Activated B cell treated with CpG ODN at 0.5 μM for 24 hours (primary cell): ENCODE data around the gene BOLL. TPM values are rescaled to one million over a fixed set of nuclear protein-coding genes. Genes with fewer than 3 reads are reported as not detected.
"Not testable (repeated sequence)": the region's sequence is repeated elsewhere in the genome, so short reads cannot be mapped to it uniquely, and the experiment has no call there.

Source experiments
- ATAC-seq: fragments of 200-7000 bp; cut with Tn5 transposase; one replicate; pipeline ENCODE4 v1.10.0; 2021; ENCODE audit warnings: low read depth, mild to moderate bottlenecking, moderate library complexity
- CTCF ChIA-PET: fragments of 350-600 bp; sonication (Branson Sonifier 250); formaldehyde crosslinking; loops from one replicate; lab custom pipeline; 2021; ENCODE audit warnings: antibody characterized with exemption; lab: Charles Lee
- POLR2A ChIA-PET: fragments of 350-600 bp; sonication (Branson Sonifier 250); formaldehyde crosslinking; loops from one replicate; lab custom pipeline; 2021; ENCODE audit warnings: antibody characterized with exemption; lab: Charles Lee
- DNase-seq: peaks from one replicate; pipeline ENCODE4 v3.0.0; 2022
- H3K27ac Mint-ChIP-seq: one replicate; pipeline ENCODE4 v1.8.0; 2020; ENCODE audit warnings: mixed read lengths
- H3K27me3 Mint-ChIP-seq: one replicate; pipeline ENCODE4 v1.8.0; 2021; ENCODE audit warnings: mixed read lengths
- H3K36me3 Mint-ChIP-seq: one replicate; pipeline ENCODE4 v1.8.0; 2021; ENCODE audit warnings: low read depth, mixed read lengths
- H3K4me1 Mint-ChIP-seq: one replicate; pipeline ENCODE4 v1.8.0; 2021; ENCODE audit warnings: mixed read lengths
- H3K4me3 Mint-ChIP-seq: one replicate; pipeline ENCODE4 v1.8.0; 2020; ENCODE audit warnings: mild to moderate bottlenecking, mixed read lengths
- H3K9me3 Mint-ChIP-seq: one replicate; pipeline ENCODE4 v1.8.0; 2020; ENCODE audit warnings: mixed read lengths
- intact Hi-C: fragments of 100-400 bp; cut with micrococcal nuclease; formaldehyde crosslinking; loops from one replicate; pipeline ENCODE4 v1.15.1; 2024
- total RNA-seq: library from RNA; stranded (reverse); gene quantifications from 2 replicates; pipeline ENCODE4 v1.2.3, GENCODE V29; 2022
- TF ChIP-seq, protein P1 (sequence below): fragments of 200-600 bp; IDR thresholded peaks from one replicate; pipeline ENCODE4 v1.8.0; 2022; ENCODE audit warnings: antibody characterized with exemption, mild to moderate bottlenecking

Gene BOLL, protein sequence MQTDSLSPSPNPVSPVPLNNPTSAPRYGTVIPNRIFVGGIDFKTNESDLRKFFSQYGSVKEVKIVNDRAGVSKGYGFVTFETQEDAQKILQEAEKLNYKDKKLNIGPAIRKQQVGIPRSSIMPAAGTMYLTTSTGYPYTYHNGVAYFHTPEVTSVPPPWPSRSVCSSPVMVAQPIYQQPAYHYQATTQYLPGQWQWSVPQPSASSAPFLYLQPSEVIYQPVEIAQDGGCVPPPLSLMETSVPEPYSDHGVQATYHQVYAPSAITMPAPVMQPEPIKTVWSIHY
- total RNA-seq, result not detected in 2 replicates

DNA sequence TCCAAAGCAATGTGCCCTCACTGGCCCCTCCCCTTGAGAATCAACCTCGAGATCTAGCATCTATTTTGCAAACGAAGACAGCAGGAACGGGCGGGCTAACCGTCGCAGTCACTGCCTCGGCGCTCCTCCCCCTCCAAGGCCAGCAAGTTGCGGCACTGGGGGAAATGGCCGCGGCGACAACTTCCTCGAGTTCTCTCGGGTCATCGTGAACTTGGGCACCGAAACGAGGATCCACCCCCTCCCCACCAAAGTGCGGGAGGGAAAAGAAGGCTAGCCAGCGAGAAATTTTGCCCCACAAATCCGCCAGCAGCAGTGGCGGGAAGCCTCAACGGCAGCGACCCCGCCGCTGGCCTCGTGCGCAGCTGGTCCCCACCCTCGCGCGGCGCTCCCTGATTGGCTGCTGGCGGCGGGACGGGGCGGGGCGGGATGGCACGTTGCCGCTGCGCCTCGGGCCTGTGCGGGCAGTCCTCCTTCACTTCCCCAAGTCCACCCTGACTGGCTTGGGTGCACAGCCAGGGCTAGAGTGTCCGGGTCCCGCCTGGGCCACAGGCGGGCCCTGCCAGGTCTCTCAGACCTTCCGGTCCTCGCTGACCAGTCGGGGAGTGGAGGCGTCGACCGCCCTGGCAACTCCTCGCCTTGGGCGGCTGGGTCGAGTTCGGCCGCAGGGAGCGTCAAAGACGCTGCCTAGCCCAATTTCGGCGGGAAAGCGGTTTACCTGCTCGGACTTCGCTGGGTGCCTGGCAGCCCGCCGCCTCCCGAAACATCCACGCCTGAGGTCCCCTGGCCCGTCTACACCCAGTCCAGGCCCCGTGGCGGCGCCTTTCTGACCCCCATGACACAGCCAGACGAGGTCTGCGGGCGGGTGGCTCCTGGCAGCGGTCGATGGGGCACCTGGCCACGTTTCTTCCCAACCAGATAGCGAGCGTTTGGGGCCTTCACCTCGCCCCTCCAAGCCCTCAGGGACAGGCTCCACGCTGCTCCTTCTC, at the start of gene BOLL:
Gene BOLL (minus strand): TSS at position 364 of the 986 bp plus-strand sequence. CDS start 3,469 bp downstream, outside the sequence.
- DNase-seq (no peak), ATAC-seq (no peak)
- H3K27ac Mint-ChIP-seq, result no peak within 1 kb of the TSS
- intact Hi-C loops, result no loop called here
- no peaks in the 10 kb centered on the region for H3K9me3 Mint-ChIP-seq
- POLR2A ChIA-PET, result no interaction called here
- H3K4me3 Mint-ChIP-seq, result peak within 1 kb of the TSS; percentile 71
- H3K4me1 Mint-ChIP-seq, result no peaks in the 10 kb centered on the region
- TF ChIP-seq, protein P1, sequence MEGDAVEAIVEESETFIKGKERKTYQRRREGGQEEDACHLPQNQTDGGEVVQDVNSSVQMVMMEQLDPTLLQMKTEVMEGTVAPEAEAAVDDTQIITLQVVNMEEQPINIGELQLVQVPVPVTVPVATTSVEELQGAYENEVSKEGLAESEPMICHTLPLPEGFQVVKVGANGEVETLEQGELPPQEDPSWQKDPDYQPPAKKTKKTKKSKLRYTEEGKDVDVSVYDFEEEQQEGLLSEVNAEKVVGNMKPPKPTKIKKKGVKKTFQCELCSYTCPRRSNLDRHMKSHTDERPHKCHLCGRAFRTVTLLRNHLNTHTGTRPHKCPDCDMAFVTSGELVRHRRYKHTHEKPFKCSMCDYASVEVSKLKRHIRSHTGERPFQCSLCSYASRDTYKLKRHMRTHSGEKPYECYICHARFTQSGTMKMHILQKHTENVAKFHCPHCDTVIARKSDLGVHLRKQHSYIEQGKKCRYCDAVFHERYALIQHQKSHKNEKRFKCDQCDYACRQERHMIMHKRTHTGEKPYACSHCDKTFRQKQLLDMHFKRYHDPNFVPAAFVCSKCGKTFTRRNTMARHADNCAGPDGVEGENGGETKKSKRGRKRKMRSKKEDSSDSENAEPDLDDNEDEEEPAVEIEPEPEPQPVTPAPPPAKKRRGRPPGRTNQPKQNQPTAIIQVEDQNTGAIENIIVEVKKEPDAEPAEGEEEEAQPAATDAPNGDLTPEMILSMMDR, result no peak
- CTCF ChIA-PET, result no interaction called here
- peaks cover 37% of the 10 kb centered on the region for H3K27me3 Mint-ChIP-seq
- H3K36me3 Mint-ChIP-seq, result no peaks in the 10 kb centered on the region

DNA sequence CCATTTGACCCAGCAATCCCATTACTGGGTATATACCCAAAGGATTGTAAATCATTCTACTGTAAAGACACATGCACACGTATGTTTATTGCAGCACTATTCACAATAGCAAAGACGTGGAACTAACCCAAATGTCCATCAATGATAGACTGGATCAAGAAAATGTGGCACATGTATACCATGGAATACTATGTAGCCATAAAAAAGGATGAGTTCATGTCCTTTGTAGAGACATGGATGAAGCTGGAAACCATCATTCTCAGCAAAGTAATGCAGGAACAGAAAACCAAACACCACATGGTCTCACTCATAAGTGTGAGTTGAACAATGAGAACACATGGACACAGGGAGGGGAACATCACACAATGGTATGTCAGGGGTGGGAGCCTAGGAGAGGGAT, 49.7 kb upstream of the BOLL start:
- intact Hi-C loops, CTCF ChIA-PET, H3K36me3 Mint-ChIP-seq, H3K4me1 Mint-ChIP-seq, ATAC-seq, H3K27ac Mint-ChIP-seq, H3K27me3 Mint-ChIP-seq, H3K9me3 Mint-ChIP-seq, POLR2A ChIA-PET, H3K4me3 Mint-ChIP-seq, DNase-seq: not testable (repeated sequence)

DNA sequence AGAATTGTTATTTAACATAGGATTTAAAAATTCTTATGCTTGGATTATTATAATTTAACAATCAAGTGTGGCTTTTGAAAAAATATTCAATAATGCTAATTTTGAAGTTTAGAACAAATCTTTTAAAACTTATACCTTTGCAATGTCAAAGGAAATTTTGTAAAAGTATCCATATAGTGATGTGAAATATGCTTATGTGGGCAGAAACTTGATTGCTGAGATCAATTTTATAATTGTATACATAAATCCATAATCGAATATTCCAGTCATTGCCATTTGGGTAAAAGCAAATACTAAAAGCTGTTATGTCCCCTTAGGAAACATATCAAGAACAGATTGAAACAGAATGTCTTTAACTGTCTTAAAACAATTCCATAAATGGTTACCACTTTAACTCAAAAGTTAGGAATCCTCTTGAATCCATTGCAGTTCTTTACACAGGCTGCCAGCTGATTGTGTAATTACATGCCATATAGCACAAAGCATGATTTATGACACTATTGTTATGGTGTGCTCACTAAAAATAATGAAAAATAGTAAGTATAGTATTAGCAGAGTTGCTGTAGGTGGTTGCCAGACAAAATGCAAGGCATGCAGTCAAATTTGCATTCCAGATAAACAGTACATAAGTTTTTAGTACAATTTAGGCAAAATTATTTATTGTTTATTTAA, 43.5 kb upstream of the BOLL start:
- H3K27ac Mint-ChIP-seq, result no peak overlapping the region
- TF ChIP-seq, protein P1, result no peak
- peaks cover 3% of the 10 kb centered on the region for H3K9me3 Mint-ChIP-seq
- intact Hi-C loops, result no loop called here
- no peaks in the 10 kb centered on the region for H3K36me3 Mint-ChIP-seq
- CTCF ChIA-PET, result no interaction called here
- ATAC-seq (no peak), DNase-seq (no peak)
- POLR2A ChIA-PET, result no interaction called here
- H3K4me1 Mint-ChIP-seq, result no peaks in the 10 kb centered on the region
- no peak overlapping the region for H3K4me3 Mint-ChIP-seq
- H3K27me3 Mint-ChIP-seq, result peaks cover 18% of the 10 kb centered on the region

DNA sequence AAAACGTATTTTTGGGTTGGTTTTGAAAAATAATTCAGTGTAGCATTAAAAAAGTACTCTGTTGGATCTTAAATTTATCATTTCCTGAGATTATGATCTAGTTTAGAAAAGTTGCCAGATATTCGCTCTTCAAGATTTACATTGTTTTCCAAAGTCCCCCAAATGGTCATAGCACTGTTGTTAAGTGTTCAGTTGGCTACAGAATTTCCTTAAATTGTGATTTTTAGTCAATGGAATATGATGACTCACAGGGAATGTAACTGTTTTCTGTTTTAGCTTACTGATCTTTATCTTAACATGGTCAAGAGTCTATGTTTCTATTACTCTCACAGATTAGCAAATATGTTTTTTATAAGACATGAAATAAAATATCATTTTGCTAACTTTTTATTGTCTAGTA, 42.5 kb upstream of the BOLL start:
- TF ChIP-seq, protein P1, result no peak
- H3K4me3 Mint-ChIP-seq, result no peak overlapping the region
- ATAC-seq, result no peak
- no peaks in the 10 kb centered on the region for H3K4me1 Mint-ChIP-seq
- H3K27me3 Mint-ChIP-seq, result peaks cover 19% of the 10 kb centered on the region
- H3K36me3 Mint-ChIP-seq, result no peaks in the 10 kb centered on the region
- no peak overlapping the region for H3K27ac Mint-ChIP-seq
- ChIA-PET POLR2A (interaction anchor here (0.5 kb wide), 1 partner anchor 234 kb away, joined by 8 read pairs; no protein-coding TSS in a partner anchor), CTCF (no interaction called here)
- H3K9me3 Mint-ChIP-seq, result peaks cover 3% of the 10 kb centered on the region
- intact Hi-C loops, result no loop called here
- no peak for DNase-seq

DNA sequence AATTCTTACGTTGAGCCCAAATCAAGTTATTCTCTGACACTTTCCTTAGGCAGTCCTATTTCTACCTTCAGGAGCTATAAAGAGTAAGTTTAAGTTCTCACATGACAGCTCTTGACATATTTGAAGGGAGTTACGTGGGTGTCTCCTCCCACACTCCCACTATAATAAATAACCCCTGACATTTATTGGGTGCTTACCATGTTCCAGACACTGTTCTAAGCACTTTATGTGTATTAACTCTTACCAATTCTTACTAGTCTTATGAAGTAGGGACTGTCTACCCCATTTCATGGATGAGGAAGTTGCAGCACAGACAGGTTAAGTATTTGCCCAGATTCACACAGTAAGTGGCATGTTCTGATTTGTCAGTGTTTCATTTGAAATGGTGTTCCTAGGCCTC, 37.2 kb upstream of the BOLL start:
- Mint-ChIP-seq H3K36me3 (no peaks in the 10 kb centered on the region), H3K4me1 (no peaks in the 10 kb centered on the region), H3K27ac (no peak overlapping the region), H3K4me3 (no peak overlapping the region), H3K9me3 (no peaks in the 10 kb centered on the region), H3K27me3 (peaks cover 28% of the 10 kb centered on the region)
- ATAC-seq, result no peak
- TF ChIP-seq, protein P1, result no peak
- intact Hi-C loops, result no loop called here
- DNase-seq, result no peak
- ChIA-PET POLR2A (no interaction called here), CTCF (interaction anchor here (1.5 kb wide), 1 partner anchor 9 kb away, joined by 3 read pairs; no protein-coding TSS in a partner anchor)
